ENCODE data around the gene NTS.

NTS gene

GRCh38 chr12:85866986-85867776 is 6.9 kb upstream of the NTS start:
- peak; percentile 83 for TF ChIP-seq CTCF (IDR thresholded peaks at IDR 0.05; ENCODE audit: poor library complexity, severe bottlenecking)
- Histone ChIP-seq H3K4me1 (ENCODE audit: insufficient read depth, poor library complexity, severe bottlenecking) (no peaks in the 10 kb centered on the region), H3K27ac (ENCODE audit: poor library complexity, severe bottlenecking) (no peak overlapping the region), H3K4me3 (ENCODE audit: severe bottlenecking) (no peak overlapping the region), H3K9me3 (ENCODE audit: severe bottlenecking) (no peaks in the 10 kb centered on the region), H3K36me3 (ENCODE audit: low read depth) (no peaks in the 10 kb centered on the region), H3K27me3 (ENCODE audit: insufficient read depth, poor library complexity, severe bottlenecking) (no peaks in the 10 kb centered on the region)
- DNase-seq (ENCODE audit: low spot score) = no peak
- ATAC-seq (ENCODE audit: low read depth) = peak; percentile 69

GRCh38 chr12:85872497-85873091 is 1.5 kb upstream of the NTS start:
- Histone ChIP-seq H3K27ac (ENCODE audit: poor library complexity, severe bottlenecking) (no peak overlapping the region), H3K36me3 (ENCODE audit: low read depth) (no peaks in the 10 kb centered on the region), H3K4me1 (ENCODE audit: insufficient read depth, poor library complexity, severe bottlenecking) (no peaks in the 10 kb centered on the region), H3K27me3 (ENCODE audit: insufficient read depth, poor library complexity, severe bottlenecking) (no peaks in the 10 kb centered on the region), H3K9me3 (ENCODE audit: severe bottlenecking) (no peaks in the 10 kb centered on the region), H3K4me3 (ENCODE audit: severe bottlenecking) (no peak overlapping the region)
- TF ChIP-seq CTCF (IDR thresholded peaks at IDR 0.05; ENCODE audit: poor library complexity, severe bottlenecking) = peak; percentile 92
- DNase-seq (ENCODE audit: low spot score) (no peak), ATAC-seq (ENCODE audit: low read depth) (peak; percentile 46; the same call in 1 of the 3 replicates)

- ATAC-seq (ENCODE audit: low read depth) = no peak
- Histone ChIP-seq H3K9me3 (ENCODE audit: severe bottlenecking) (no peaks in the 10 kb centered on the region), H3K36me3 (ENCODE audit: low read depth) (no peaks in the 10 kb centered on the region), H3K27me3 (ENCODE audit: insufficient read depth, poor library complexity, severe bottlenecking) (no peaks in the 10 kb centered on the region), H3K27ac (ENCODE audit: poor library complexity, severe bottlenecking) (no peak overlapping the region), H3K4me3 (ENCODE audit: severe bottlenecking) (no peak overlapping the region), H3K4me1 (ENCODE audit: insufficient read depth, poor library complexity, severe bottlenecking) (no peaks in the 10 kb centered on the region)
- no peak for DNase-seq (ENCODE audit: low spot score)
- TF ChIP-seq CTCF (IDR thresholded peaks at IDR 0.05; ENCODE audit: poor library complexity, severe bottlenecking) = no peak
These were observed 3.4 kb downstream of the NTS start for GRCh38 chr12:85877459-85877858.

GRCh38 chr12:85883763-85884162 is 9.7 kb downstream of the NTS start:
- no peaks in the 10 kb centered on the region for H3K4me1 ChIP-seq (ENCODE audit: insufficient read depth, poor library complexity, severe bottlenecking)
- H3K4me3 ChIP-seq (ENCODE audit: severe bottlenecking) = no peak overlapping the region
- H3K27me3 ChIP-seq (ENCODE audit: insufficient read depth, poor library complexity, severe bottlenecking) = no peaks in the 10 kb centered on the region
- H3K36me3 ChIP-seq (ENCODE audit: low read depth) = no peaks in the 10 kb centered on the region
- H3K9me3 ChIP-seq (ENCODE audit: severe bottlenecking) = no peaks in the 10 kb centered on the region
- H3K27ac ChIP-seq (ENCODE audit: poor library complexity, severe bottlenecking) = no peak overlapping the region
- DNase-seq (ENCODE audit: low spot score) (no peak), ATAC-seq (ENCODE audit: low read depth) (no peak)
- TF ChIP-seq CTCF (IDR thresholded peaks at IDR 0.05; ENCODE audit: poor library complexity, severe bottlenecking) = no peak

- Histone ChIP-seq H3K36me3 (ENCODE audit: low read depth) (no peaks in the 10 kb centered on the region), H3K27ac (ENCODE audit: poor library complexity, severe bottlenecking) (no peak overlapping the region), H3K9me3 (ENCODE audit: severe bottlenecking) (no peaks in the 10 kb centered on the region), H3K27me3 (ENCODE audit: insufficient read depth, poor library complexity, severe bottlenecking) (no peaks in the 10 kb centered on the region), H3K4me1 (ENCODE audit: insufficient read depth, poor library complexity, severe bottlenecking) (no peaks in the 10 kb centered on the region), H3K4me3 (ENCODE audit: severe bottlenecking) (no peak overlapping the region)
- no peak for TF ChIP-seq CTCF (IDR thresholded peaks at IDR 0.05; ENCODE audit: poor library complexity, severe bottlenecking)
- DNase-seq (ENCODE audit: low spot score) = no peak
- no peak for ATAC-seq (ENCODE audit: low read depth)
These were observed 20.6 kb downstream of the NTS start for GRCh38 chr12:85894653-85895052.
